ENCODE results near the gene VWA2.

The VWA2 gene

GRCh38 chr10:114239117-114239993 is at the start of gene VWA2:
Gene VWA2 (plus strand): TSS chr10:114239254. CDS start chr10:114248714, 9,460 bp downstream.
- peak in 1 of 4 experiments; percentile 15 for DNase-seq (ENCODE audit: low read depth in 4 of 4, low spot score in 1 of 4)

- no peak for DNase-seq (ENCODE audit: low read depth in 4 of 4, low spot score in 1 of 4)
These were observed 49.4 kb upstream of the VWA2 start for GRCh38 chr10:114189700-114190099.

GRCh38 chr10:114195079-114195478 is 44.0 kb upstream of the VWA2 start:
- DNase-seq (ENCODE audit: low read depth in 4 of 4, low spot score in 1 of 4), result no peak

- no peak for DNase-seq (ENCODE audit: low read depth in 4 of 4, low spot score in 1 of 4)
These were observed 39.8 kb upstream of the VWA2 start for GRCh38 chr10:114199239-114199638.

GRCh38 chr10:114202812-114203211 is 36.2 kb upstream of the VWA2 start:
- DNase-seq (ENCODE audit: low read depth in 4 of 4, low spot score in 1 of 4), result no peak

- no peak for DNase-seq (ENCODE audit: low read depth in 4 of 4, low spot score in 1 of 4)
These were observed 32.2 kb upstream of the VWA2 start for GRCh38 chr10:114206902-114207301.

- DNase-seq (ENCODE audit: low read depth in 4 of 4, low spot score in 1 of 4), result no peak
These were observed 31.7 kb upstream of the VWA2 start for GRCh38 chr10:114207349-114207748.

- DNase-seq (ENCODE audit: low read depth in 4 of 4, low spot score in 1 of 4), result no peak
These were observed 30.7 kb upstream of the VWA2 start for GRCh38 chr10:114208351-114208750.

- no peak for DNase-seq (ENCODE audit: low read depth in 4 of 4, low spot score in 1 of 4)
These were observed 26.9 kb upstream of the VWA2 start for GRCh38 chr10:114212153-114212552.

GRCh38 chr10:114215033-114215432 is 24.0 kb upstream of the VWA2 start:
- no peak for DNase-seq (ENCODE audit: low read depth in 4 of 4, low spot score in 1 of 4)

GRCh38 chr10:114220281-114220680 is 18.8 kb upstream of the VWA2 start:
- DNase-seq (ENCODE audit: low read depth in 4 of 4, low spot score in 1 of 4), result no peak

GRCh38 chr10:114221235-114221634 is 17.8 kb upstream of the VWA2 start:
- no peak for DNase-seq (ENCODE audit: low read depth in 4 of 4, low spot score in 1 of 4)

- DNase-seq (ENCODE audit: low read depth in 4 of 4, low spot score in 1 of 4), result no peak
These were observed 16.0 kb upstream of the VWA2 start for GRCh38 chr10:114223066-114223465.

- DNase-seq (ENCODE audit: low read depth in 4 of 4, low spot score in 1 of 4), result no peak
These were observed 10.9 kb upstream of the VWA2 start for GRCh38 chr10:114228156-114228555.

GRCh38 chr10:114232561-114233176 is 6.4 kb upstream of the VWA2 start:
- DNase-seq (ENCODE audit: low read depth in 4 of 4, low spot score in 1 of 4), result no peak

GRCh38 chr10:114233482-114233881 is 5.6 kb upstream of the VWA2 start:
- DNase-seq (ENCODE audit: low read depth in 4 of 4, low spot score in 1 of 4), result no peak

- DNase-seq (ENCODE audit: low read depth in 4 of 4, low spot score in 1 of 4), result no peak
These were observed 4.9 kb upstream of the VWA2 start for GRCh38 chr10:114234132-114234531.

- no peak for DNase-seq (ENCODE audit: low read depth in 4 of 4, low spot score in 1 of 4)
These were observed 916 bp downstream of the VWA2 start for GRCh38 chr10:114239994-114240345.

- no peak for DNase-seq (ENCODE audit: low read depth in 4 of 4, low spot score in 1 of 4)
These were observed 3.2 kb downstream of the VWA2 start for GRCh38 chr10:114242235-114242634.

GRCh38 chr10:114243661-114244060 is 4.6 kb downstream of the VWA2 start:
- no peak for DNase-seq (ENCODE audit: low read depth in 4 of 4, low spot score in 1 of 4)

- no peak for DNase-seq (ENCODE audit: low read depth in 4 of 4, low spot score in 1 of 4)
These were observed 5.1 kb downstream of the VWA2 start for GRCh38 chr10:114244126-114244525.

GRCh38 chr10:114245121-114245791 is 6.2 kb downstream of the VWA2 start:
- DNase-seq (ENCODE audit: low read depth in 4 of 4, low spot score in 1 of 4), result no peak

All from stimulated activated CD4-positive, alpha-beta T cell treated with anti-CD3 and anti-CD28 coated beads, Interleukin-1b, Interleukin-23, amount 100 ng/mL, for 24 hours (primary cell).